GM23248 (cell line): ENCODE results near the gene R3HDM4.

Source experiments
- EZH2 ChIP-seq: fragments of 200-600 bp; sonication (generic); IDR thresholded peaks from 2 replicates; pipeline ENCODE4 v1.6.1; 2018; ENCODE audit warnings: antibody characterized with exemption, mild to moderate bottlenecking; ENCODE audit not compliant: insufficient read depth, poor library complexity, severe bottlenecking
- EZH2phosphoT487 ChIP-seq: fragments of 200-600 bp; sonication (generic); IDR thresholded peaks from 2 replicates; pipeline ENCODE4 v1.6.1; 2018; ENCODE audit warnings: antibody characterized with exemption, moderate library complexity, mild to moderate bottlenecking, low read depth; ENCODE audit not compliant: insufficient read depth

- TF ChIP-seq EZH2 (no peak), EZH2phosphoT487 (no peak)
Measured at GRCh38 chr19:906480-906879, 6.5 kb downstream of the R3HDM4 start.
